ENCODE measurements around the gene TIFAB.

DNA sequence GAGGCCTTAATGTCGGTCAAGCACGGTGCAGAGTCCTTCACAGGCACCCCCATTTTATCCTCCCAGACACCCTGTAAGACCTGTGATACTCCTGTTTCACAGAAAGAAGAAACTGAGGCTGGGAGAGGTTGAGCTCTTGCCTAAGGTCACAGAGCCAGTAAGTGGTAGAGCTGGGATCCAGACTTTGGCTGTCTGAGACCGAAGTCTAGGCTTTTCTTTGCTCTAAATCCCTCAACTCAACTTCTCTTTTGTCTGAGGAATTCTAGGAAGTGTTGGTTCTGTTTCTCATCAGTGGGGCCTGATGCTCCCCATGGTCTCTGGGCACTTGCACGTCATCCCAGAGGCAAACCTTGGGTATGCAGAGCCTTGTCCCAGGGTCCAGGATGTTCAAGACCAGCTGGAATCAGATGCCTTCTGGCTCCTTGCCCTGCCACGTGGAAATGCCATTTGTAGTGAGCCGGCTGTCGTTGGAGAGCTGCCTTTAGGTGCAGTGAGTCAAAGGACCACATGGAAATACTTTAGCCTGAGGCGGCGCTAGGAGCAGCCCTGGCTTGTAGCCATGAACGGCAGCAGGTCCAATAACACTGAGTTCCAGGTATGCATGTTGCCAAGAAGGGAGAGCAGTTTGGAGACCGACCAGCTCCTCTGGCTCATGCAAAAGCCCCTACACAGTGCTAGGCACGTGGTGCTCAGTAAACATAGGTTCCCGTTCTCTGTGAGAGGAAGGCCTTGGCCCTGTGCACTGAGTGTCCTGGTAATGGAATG is 14.2 kb downstream of the TIFAB start:
- TF ChIP-seq EP300 (IDR thresholded peaks at IDR 0.05), result no peak
- TF ChIP-seq, protein P1, sequence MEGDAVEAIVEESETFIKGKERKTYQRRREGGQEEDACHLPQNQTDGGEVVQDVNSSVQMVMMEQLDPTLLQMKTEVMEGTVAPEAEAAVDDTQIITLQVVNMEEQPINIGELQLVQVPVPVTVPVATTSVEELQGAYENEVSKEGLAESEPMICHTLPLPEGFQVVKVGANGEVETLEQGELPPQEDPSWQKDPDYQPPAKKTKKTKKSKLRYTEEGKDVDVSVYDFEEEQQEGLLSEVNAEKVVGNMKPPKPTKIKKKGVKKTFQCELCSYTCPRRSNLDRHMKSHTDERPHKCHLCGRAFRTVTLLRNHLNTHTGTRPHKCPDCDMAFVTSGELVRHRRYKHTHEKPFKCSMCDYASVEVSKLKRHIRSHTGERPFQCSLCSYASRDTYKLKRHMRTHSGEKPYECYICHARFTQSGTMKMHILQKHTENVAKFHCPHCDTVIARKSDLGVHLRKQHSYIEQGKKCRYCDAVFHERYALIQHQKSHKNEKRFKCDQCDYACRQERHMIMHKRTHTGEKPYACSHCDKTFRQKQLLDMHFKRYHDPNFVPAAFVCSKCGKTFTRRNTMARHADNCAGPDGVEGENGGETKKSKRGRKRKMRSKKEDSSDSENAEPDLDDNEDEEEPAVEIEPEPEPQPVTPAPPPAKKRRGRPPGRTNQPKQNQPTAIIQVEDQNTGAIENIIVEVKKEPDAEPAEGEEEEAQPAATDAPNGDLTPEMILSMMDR (IDR thresholded peaks at IDR 0.05), result no peak

Measured in suprapubic skin (tissue), 3 donors.